Activated gamma-delta T cell treated with anti-CD3 and anti-CD28 coated beads, Interleukin-2, amount 50 U/mL, for 16 hours (primary cell): Measurements from ENCODE around the gene BCORL1.

Experiments
- DNase-seq: peaks from one replicate; pipeline ENCODE4 v3.0.0-alpha.2; 2020; ENCODE audit warnings: low read depth

BCORL1 gene

DNA sequence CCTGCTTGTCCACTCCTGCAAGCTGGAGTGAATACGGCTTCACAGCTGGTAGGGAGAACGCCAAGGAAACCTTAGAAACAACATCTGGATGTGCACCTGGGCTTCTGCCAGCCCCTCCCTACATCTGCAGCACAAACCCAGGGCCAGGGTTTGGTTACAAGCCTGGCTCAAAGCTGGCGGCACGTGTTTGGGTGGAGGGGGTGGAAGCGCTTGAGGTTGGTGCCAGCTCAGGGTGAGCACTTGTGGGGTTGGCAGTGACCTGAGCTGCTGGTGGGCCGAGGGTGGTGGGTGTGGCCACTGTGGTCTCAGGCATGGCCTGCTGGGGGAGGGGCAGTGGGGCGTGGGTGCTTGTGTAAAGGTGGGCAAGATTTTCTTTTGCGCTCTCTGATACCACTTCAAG is 112.3 kb downstream of the BCORL1 start:
- DNase-seq, result no peak

DNA sequence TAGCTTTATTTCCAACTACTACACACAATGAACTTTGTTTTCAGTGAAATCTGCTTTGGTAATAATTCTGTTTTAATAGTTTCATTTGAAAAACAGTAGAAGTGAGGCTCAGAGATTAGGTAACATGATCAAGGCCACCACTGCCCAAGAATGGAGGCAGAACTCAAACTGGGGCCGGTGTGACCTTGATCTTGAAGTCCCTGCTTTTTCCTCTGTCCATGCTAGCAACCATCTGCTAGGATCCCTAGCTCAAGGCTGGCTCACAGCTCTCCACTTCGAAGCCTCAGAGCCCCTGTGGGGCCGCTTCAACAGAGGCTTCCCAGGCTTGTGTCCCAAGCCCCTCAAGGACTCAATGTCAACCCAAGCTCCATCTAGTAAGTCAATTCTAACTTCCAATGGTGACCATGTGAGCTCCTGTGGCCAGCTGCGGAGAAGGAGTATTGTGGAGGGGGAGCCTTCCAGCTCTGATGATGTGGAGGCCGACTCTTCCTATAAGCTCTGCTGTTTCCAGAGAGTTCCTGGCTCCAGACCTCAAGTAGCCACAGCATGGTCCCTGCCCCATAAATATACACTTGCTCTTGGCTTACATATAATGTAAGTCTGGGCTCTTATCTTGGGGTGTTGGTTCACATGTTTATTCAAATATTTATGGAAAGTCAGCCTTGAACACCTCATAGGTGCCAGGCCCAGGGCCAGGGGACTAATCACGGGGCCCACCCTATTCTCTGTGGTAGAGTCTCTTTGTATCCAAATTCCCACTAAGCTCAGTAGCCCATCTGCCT is 113.0 kb downstream of the BCORL1 start:
- DNase-seq, result no peak

DNA sequence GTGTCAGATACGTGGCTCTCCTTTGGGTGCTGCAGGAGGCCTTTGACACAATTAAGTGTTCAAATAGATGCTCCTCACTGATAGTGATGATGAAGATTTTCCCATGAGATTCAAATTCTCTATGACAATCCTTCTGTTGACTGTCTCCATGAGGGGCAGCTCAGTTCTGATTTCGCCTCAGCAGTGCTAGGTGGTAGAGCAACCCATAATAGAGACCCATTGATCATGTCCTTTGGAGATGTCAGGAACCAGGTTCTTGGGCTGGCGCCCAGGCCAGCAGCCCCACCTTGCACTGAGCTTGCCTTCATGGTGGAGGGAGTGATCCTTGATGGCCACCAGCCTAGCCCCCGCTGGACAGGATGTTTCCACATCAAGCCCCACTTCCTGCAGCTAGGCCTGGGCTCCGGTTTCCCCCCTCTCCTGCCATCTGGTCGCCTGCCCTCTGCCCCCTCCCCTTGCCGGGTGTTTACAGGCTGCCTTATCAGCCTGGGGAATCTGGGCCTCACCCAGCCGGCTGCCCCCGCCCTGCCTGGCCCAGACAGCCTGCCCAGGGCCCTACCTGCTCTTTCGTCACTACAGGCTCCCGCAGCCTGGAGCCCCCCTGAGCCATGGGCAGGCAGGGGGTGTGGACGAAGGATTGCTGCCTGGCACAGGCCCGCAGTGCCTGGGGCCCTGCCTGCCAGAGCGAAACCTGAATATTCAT is 115.2 kb downstream of the BCORL1 start:
- DNase-seq, result no peak

DNA sequence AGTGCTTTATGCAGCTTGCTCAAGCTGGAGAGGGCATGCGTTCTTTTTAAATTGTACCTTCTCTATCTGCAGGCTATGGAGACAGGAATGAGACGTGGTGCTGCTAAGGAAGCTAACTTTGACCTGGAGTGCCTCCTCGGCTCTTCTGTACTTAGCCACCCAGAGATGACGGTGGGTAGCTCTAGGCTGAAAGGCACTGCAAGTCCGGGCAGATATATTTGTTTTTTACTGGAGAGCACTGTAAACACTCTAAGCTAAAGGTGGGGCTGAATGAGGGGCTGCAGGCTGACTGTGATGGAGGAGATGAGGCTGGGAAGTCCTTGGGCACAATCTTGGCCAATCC is 115.7 kb downstream of the BCORL1 start:
- no peak for DNase-seq

DNA sequence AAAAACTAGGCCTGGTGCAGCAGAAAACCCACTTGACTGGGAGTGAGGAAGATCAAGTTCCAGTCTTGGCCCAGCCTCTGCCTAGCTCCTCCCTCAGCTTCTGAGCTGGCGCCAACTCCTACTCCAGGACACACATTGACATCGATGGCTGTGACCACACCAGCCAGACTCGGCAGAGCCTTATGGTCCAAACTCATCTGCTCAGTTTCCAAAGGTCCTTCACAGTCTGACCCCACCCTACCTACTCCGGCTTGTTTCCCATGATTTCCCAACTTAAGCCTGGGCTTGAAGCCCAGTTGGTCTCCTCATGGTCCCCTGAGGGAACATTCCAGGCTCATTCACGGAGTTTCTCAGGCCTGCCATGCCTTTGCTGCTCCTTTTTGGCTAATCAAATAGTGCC is 117.7 kb downstream of the BCORL1 start:
- DNase-seq, result no peak

DNA sequence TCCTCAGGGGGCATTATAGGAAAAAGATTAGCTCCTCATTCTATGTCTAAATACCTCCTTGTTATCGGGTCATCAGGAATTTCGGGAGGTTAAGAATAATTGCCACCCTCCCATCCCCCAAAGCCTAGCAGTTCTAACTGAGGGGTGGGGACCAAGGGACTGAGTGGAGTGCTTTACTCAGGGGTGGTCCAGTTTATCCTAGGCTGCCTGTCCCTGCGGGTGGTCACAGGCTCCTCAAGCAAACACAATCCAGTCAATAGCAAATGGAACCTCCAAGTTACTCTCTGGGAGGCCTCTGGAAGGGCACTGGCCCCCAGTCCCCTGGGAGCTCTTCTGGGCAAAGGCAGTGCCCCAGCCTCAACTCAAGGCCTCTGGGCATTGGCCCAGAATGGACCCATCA is 121.2 kb downstream of the BCORL1 start:
- no peak for DNase-seq

GRCh38 chrX:130105244-130105643 is 122.8 kb downstream of the BCORL1 start:
- DNase-seq, result no peak

DNA sequence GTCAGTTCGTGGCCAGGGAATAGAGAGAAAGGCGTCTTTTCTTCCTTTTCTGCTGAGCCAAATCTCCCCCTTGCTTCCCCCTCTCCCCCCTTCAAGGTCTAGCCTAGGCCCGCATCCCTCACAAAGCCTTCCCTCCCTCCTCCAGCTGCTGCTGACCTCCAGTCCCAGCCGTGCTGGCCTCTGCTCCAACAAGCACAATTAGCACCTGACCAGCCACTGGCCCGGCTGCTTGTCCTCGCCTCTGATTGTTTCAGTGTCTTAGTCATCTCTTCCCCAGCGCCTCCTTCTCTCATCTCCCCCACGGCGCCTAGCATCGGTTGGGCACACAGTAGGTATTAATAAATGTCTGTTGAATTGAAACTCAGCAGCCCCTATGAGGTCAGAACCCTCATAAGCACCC is 123.6 kb downstream of the BCORL1 start:
- DNase-seq, result no peak
